PFSK-1 (cell line): ENCODE data around the gene SYS1.

Source experiments
- FOXP2 ChIP-seq: optimal IDR thresholded peaks from 2 replicates; pipeline ENCODE3; 2011; ENCODE audit warnings: borderline replicate concordance, control low read depth, inconsistent platforms; ENCODE audit not compliant: insufficient read depth; ENCODE audit errors: extremely low read length, extremely low read depth
- POLR2AphosphoS5 ChIP-seq: IDR thresholded peaks from 2 replicates; pipeline ENCODE4 v1.6.1; 2012; ENCODE audit warnings: low read depth, mild to moderate bottlenecking, control low read depth, low read length, moderate library complexity
- SIN3A ChIP-seq: IDR thresholded peaks from 2 replicates; pipeline ENCODE4 v1.6.1; 2012; ENCODE audit warnings: mild to moderate bottlenecking, low read length, moderate library complexity, borderline replicate concordance; ENCODE audit not compliant: insufficient read depth
- TAF1 ChIP-seq: IDR thresholded peaks from 2 replicates; pipeline ENCODE4 v1.6.1; 2012; ENCODE audit warnings: low read length, control low read depth, borderline replicate concordance; ENCODE audit not compliant: insufficient read depth
- TF ChIP-seq, protein P1 (sequence below), 2 experiments: IDR thresholded peaks; 2 replicates each; pipeline versions ENCODE4 v1.6.1 to v1.8.0; 2011 to 2012; ENCODE audit warnings: low read depth in 2 of 2, low read length in 2 of 2, control low read depth in 1 of 2, inconsistent platforms in 1 of 2, mild to moderate bottlenecking in 1 of 2, moderate library complexity in 1 of 2; ENCODE audit not compliant: insufficient read depth in 1 of 2

The SYS1 gene

DNA sequence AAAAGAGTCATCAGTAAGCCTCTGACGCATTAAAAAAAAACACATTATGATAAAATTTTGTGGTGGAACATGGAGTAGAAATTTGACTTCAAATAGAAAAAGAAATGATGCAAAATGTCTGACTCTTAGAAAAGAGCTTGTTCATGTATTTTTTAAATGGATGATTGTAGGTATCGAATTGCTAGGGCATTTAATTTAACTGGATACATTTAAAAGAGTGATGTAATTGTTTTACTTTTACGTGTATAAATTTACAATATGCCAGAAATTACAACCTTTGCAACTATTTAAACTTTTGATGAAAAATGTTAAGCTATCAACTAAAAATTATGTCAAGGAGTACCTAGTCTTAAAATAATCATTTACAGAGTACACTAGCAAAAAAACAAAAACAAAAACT is 10.2 kb upstream of the SYS1 start:
- TF ChIP-seq, protein P1, sequence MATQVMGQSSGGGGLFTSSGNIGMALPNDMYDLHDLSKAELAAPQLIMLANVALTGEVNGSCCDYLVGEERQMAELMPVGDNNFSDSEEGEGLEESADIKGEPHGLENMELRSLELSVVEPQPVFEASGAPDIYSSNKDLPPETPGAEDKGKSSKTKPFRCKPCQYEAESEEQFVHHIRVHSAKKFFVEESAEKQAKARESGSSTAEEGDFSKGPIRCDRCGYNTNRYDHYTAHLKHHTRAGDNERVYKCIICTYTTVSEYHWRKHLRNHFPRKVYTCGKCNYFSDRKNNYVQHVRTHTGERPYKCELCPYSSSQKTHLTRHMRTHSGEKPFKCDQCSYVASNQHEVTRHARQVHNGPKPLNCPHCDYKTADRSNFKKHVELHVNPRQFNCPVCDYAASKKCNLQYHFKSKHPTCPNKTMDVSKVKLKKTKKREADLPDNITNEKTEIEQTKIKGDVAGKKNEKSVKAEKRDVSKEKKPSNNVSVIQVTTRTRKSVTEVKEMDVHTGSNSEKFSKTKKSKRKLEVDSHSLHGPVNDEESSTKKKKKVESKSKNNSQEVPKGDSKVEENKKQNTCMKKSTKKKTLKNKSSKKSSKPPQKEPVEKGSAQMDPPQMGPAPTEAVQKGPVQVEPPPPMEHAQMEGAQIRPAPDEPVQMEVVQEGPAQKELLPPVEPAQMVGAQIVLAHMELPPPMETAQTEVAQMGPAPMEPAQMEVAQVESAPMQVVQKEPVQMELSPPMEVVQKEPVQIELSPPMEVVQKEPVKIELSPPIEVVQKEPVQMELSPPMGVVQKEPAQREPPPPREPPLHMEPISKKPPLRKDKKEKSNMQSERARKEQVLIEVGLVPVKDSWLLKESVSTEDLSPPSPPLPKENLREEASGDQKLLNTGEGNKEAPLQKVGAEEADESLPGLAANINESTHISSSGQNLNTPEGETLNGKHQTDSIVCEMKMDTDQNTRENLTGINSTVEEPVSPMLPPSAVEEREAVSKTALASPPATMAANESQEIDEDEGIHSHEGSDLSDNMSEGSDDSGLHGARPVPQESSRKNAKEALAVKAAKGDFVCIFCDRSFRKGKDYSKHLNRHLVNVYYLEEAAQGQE (IDR thresholded peaks at IDR 0.05; ENCODE audit: insufficient read depth in 1 of 2, low read depth in 2 of 2, low read length in 2 of 2): no peak
- TF ChIP-seq TAF1: no peak
- no peak for TF ChIP-seq POLR2AphosphoS5
- no peak for TF ChIP-seq FOXP2
- no peak for TF ChIP-seq SIN3A

DNA sequence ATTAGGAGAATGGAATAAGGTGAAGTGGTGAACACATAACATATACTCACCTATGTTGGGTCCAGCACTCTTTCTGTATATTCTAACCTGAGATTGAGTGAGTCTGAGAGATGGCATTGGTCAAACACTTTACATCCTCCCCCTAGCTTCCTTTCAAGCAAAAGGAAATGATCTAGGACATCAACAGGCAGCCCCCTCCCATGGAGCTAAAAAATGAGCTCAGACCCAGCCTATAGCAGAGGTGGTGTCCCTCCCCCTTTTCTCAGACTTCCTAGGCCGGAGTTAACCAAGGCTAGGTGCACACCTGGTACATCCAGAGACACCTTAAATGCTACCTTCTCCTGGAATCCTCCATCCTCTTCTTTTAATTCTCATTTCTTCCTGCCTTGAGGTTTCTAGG is 9.2 kb upstream of the SYS1 start:
- TF ChIP-seq, protein P1 (IDR thresholded peaks at IDR 0.05; ENCODE audit: insufficient read depth in 1 of 2, low read depth in 2 of 2, low read length in 2 of 2): no peak
- TF ChIP-seq POLR2AphosphoS5 (no peak), TAF1 (no peak), FOXP2 (no peak), SIN3A (no peak)

DNA sequence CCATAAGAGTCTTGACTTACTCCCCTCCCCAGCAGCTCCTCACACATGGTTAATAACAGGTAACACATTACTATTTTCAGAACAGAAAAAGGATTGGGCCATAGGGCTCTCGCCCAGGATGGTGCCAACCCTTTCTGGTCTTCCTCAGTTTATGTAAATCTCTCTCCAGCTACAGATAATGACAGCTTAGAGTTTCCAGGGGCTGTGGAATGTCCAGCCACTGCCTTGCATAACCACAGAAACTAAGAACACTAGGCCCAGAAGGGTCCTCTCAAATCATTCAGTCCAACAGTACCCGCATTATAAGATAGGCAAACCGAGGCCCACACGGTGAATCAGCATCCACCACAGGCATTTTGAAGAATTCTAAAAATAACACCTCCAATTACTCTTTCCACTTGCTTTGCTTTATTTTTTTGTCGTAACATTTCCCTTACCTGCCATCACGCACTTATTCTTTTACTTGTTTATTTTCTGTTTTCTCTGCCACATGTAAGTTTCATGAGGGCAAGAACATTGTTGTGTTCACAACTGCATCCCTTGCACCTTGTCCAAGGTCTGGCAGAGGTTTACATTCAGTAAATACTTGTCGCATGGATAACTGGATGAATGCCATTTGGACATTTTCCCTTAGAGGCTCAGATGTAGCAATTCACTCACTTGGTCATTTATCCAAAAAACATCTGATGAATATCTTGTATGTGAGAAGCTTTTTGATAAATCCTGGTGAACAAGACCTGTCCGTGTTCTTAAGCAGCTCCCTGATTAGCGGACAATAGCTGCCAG is 8.3 kb upstream of the SYS1 start:
- TF ChIP-seq TAF1 (no peak), FOXP2 (no peak), POLR2AphosphoS5 (no peak), SIN3A (no peak)
- TF ChIP-seq, protein P1 (IDR thresholded peaks at IDR 0.05; ENCODE audit: insufficient read depth in 1 of 2, low read depth in 2 of 2, low read length in 2 of 2): no peak

DNA sequence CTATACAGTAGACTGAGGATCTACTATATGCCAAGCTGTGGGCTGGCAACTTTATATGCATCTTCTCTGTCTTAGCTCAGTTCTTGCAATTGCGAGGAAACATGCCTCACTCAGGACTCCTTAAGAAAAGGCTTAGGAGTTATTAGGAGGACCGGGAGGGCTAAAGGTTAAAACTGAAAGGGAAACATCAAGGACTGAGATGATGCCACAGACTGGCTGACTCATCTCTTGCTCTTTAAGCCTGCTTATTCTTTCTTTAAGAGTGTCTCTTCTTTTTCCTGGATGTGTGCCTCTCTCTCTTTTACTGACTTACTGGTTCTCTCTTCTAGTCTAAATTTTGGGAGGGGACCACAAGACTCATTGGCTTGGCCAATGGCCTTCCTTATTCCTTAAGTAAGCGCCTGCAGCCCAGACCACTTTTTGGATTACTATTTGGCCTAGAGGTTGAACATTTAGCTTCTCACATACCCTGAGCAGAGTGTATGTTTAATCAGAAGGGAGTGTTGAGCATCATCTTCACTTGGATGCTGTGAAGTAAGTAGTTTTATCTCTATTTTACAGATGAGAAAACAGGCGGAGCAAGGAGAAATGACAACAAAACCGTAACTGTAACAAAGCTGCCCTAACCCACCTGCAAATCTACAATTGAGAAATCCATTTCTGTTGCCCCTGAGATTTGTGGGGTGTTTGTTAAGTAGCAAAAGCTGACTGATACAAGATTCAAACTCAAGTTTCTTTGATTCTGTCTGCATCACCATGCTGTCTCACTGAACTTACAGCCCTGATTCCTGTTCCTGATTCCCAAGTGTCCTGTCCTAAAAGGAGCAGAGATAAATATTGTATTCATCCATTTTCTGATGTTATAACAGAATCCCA is 7.5 kb upstream of the SYS1 start:
- TF ChIP-seq, protein P1 (IDR thresholded peaks at IDR 0.05; ENCODE audit: insufficient read depth in 1 of 2, low read depth in 2 of 2, low read length in 2 of 2): no peak
- no peak for TF ChIP-seq TAF1
